Activated T-cell treated with anti-CD3 and anti-CD28 coated beads, Interleukin-2, amount 50 U/mL, for 24 hours (primary cell): ENCODE results near the gene SORBS2.

ENCODE experiments used
- DNase-seq: peaks from one replicate; pipeline ENCODE4 v3.0.0-alpha.2; 2020
- H3K27ac Mint-ChIP-seq: 2 replicates; pipeline ENCODE4 v1.8.0; 2020; ENCODE audit warnings: mild to moderate bottlenecking, mixed read lengths
- H3K27me3 Mint-ChIP-seq: 2 replicates; pipeline ENCODE4 v1.8.0; 2020; ENCODE audit warnings: mixed read lengths
- H3K36me3 Mint-ChIP-seq: 2 replicates; pipeline ENCODE4 v1.8.0; 2020; ENCODE audit warnings: low read depth, mixed read lengths
- H3K4me1 Mint-ChIP-seq: 2 replicates; pipeline ENCODE4 v1.8.0; 2020; ENCODE audit warnings: low read depth, mixed read lengths
- H3K4me3 Mint-ChIP-seq: 2 replicates; pipeline ENCODE4 v1.8.0; 2020; ENCODE audit warnings: mild to moderate bottlenecking, moderate library complexity, mixed read lengths
- H3K9me3 Mint-ChIP-seq: 2 replicates; pipeline ENCODE4 v1.8.0; 2020; ENCODE audit warnings: mixed read lengths

The SORBS2 gene

DNA sequence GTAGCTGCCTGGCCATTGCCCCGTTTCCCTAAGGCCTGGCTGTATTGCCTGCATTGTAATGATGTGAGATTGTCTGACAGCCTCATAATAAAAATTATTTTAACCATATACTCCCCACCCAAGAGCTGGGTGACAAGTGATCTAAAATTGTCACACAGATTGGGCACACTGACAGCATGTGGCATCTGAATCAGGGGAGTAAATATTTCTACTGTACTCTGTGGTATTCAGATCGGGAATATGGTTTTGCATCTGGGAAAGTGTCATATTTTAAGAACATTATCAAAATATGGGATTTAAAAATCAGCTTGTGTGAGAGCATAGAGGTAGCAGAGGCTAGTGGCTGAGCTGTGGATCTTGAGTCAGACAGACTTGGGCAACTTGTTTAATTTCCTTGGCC lies 140.9 kb downstream of the SORBS2 start:
- no peak for DNase-seq
- peaks cover 19% of the 10 kb centered on the region for H3K27me3 Mint-ChIP-seq
- H3K36me3 Mint-ChIP-seq = no peaks in the 10 kb centered on the region
- H3K27ac Mint-ChIP-seq = no peak overlapping the region
- no peaks in the 10 kb centered on the region for H3K4me1 Mint-ChIP-seq
- no peak overlapping the region for H3K4me3 Mint-ChIP-seq
- H3K9me3 Mint-ChIP-seq = no peaks in the 10 kb centered on the region

- Mint-ChIP-seq H3K4me3 (no peak overlapping the region), H3K9me3 (no peaks in the 10 kb centered on the region), H3K27me3 (peaks cover 13% of the 10 kb centered on the region), H3K27ac (no peak overlapping the region), H3K36me3 (no peaks in the 10 kb centered on the region), H3K4me1 (no peaks in the 10 kb centered on the region)
- DNase-seq = no peak
These were observed 142.7 kb downstream of the SORBS2 start for GRCh38 chr4:185669288-185669687.

GRCh38 chr4:185666156-185666555 lies 145.8 kb downstream of the SORBS2 start:
- no peak for DNase-seq
- H3K4me3 Mint-ChIP-seq = no peak overlapping the region
- H3K4me1 Mint-ChIP-seq = no peaks in the 10 kb centered on the region
- H3K9me3 Mint-ChIP-seq = no peaks in the 10 kb centered on the region
- no peaks in the 10 kb centered on the region for H3K36me3 Mint-ChIP-seq
- peaks cover 16% of the 10 kb centered on the region for H3K27me3 Mint-ChIP-seq
- H3K27ac Mint-ChIP-seq = no peak overlapping the region

DNA sequence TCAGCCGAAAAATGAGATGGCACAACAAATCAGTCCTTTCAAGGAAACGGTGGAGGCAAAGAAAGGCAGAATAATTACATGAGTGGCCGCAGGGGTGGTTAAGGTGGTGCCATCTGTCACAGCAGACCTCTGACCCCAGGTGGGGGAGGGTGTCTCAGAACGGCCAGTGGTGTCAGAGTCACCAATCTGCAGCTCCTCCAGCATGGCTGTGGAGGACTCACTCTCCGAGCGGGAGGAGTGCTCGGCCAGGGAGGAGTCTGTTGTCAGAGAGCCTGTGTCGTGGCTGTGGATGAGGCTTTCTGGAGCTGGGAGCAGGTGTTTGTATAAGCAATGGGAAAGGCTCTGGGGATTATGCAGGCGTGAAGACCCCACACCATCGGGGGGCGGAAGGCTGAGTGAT lies 146.3 kb downstream of the SORBS2 start:
- Mint-ChIP-seq H3K4me1 (no peaks in the 10 kb centered on the region), H3K4me3 (no peak overlapping the region), H3K27me3 (peaks cover 14% of the 10 kb centered on the region), H3K36me3 (no peaks in the 10 kb centered on the region), H3K27ac (no peak overlapping the region), H3K9me3 (no peaks in the 10 kb centered on the region)
- no peak for DNase-seq

DNA sequence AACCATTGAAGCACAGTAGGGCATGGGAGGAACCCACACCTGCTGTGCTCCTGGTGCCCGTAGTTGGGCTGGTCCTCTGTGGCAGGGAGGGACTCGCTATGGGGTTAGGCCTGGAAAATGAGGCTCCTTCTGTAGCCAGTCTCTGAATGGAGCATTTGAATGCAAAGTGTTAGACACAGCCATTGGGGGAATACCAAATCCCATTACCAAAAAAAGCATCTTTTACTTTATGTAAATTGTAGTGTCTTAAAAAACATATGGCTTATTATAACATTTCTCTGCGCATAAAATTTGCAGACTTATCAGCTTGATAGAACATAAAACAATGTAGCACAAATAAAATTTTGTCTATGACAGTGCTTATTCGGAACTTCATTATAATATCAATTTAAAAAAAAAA lies 147.5 kb downstream of the SORBS2 start:
- Mint-ChIP-seq H3K27ac (no peak overlapping the region), H3K4me1 (no peaks in the 10 kb centered on the region), H3K4me3 (no peak overlapping the region), H3K27me3 (peaks cover 15% of the 10 kb centered on the region), H3K36me3 (no peaks in the 10 kb centered on the region), H3K9me3 (no peaks in the 10 kb centered on the region)
- no peak for DNase-seq

GRCh38 chr4:185662030-185662778 lies 149.8 kb downstream of the SORBS2 start:
- Mint-ChIP-seq H3K27ac (no peak overlapping the region), H3K36me3 (no peaks in the 10 kb centered on the region), H3K9me3 (no peaks in the 10 kb centered on the region), H3K4me3 (no peak overlapping the region), H3K27me3 (peaks cover 10% of the 10 kb centered on the region), H3K4me1 (peaks cover 2% of the 10 kb centered on the region)
- no peak for DNase-seq

- Mint-ChIP-seq H3K27me3 (peaks cover 15% of the 10 kb centered on the region), H3K4me1 (peaks cover 2% of the 10 kb centered on the region), H3K4me3 (no peak overlapping the region), H3K9me3 (no peaks in the 10 kb centered on the region), H3K27ac (no peak overlapping the region), H3K36me3 (no peaks in the 10 kb centered on the region)
- DNase-seq = no peak
These were observed 151.7 kb downstream of the SORBS2 start for GRCh38 chr4:185660340-185660739.

DNA sequence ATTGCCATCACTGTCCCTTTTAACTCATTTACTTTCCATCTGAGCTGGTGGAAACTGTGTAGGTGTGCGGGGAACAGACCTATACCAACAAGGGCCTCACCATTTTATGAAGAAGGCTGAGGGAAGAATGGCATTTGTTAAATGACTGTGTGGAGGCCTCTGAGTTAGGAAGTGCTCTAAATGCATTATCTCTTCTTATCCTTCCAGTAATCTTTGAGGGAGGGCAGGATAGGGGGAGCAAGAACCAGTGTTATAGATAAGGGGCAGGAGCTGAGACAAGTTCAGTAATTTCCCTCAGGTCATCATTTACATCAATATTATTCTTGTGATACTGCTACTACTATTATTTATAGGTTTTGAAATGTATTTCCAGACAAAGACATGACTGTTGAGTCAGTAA lies 154.3 kb downstream of the SORBS2 start:
- Mint-ChIP-seq H3K9me3 (no peaks in the 10 kb centered on the region), H3K36me3 (no peaks in the 10 kb centered on the region), H3K4me3 (no peak overlapping the region), H3K4me1 (peaks cover 2% of the 10 kb centered on the region), H3K27me3 (peaks cover 15% of the 10 kb centered on the region), H3K27ac (no peak overlapping the region)
- no peak for DNase-seq

GRCh38 chr4:185657183-185657582 lies 154.8 kb downstream of the SORBS2 start:
- Mint-ChIP-seq H3K4me1 (peaks cover 2% of the 10 kb centered on the region), H3K9me3 (no peaks in the 10 kb centered on the region), H3K27ac (no peak overlapping the region), H3K36me3 (no peaks in the 10 kb centered on the region), H3K27me3 (peaks cover 15% of the 10 kb centered on the region), H3K4me3 (no peak overlapping the region)
- DNase-seq = no peak

- no peaks in the 10 kb centered on the region for H3K9me3 Mint-ChIP-seq
- peaks cover 2% of the 10 kb centered on the region for H3K4me1 Mint-ChIP-seq
- DNase-seq = no peak
- no peak overlapping the region for H3K27ac Mint-ChIP-seq
- H3K36me3 Mint-ChIP-seq = no peaks in the 10 kb centered on the region
- H3K4me3 Mint-ChIP-seq = no peak overlapping the region
- peaks cover 9% of the 10 kb centered on the region for H3K27me3 Mint-ChIP-seq
These were observed 155.5 kb downstream of the SORBS2 start for GRCh38 chr4:185656467-185656931.

DNA sequence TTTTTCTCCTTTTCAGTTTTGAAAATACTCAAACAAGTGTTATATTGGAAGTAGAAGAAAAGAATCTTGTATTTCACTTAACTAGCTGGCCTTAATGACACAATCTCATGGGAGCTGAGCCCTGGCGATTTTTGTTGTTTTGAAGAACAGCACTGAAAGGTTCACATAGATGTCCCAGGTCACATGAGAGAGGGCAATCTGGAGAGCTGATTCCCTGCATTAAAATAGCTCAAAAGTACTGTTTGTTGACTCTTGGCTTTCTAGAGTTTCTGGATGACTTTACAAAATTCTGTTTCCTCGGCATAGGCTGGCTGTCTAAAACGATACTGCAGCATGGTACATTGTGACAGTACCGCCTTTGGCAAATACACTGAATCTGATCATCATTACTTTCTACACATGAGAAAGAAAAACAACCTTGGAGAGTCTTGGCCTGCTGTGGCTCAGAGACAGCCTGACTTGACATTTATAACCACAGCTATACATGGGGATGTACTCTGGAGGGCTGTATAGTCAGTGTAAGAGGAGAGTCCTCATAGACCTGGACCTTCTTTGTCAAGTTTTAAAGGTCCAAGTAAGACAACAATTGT lies 156.9 kb downstream of the SORBS2 start:
- Mint-ChIP-seq H3K36me3 (no peaks in the 10 kb centered on the region), H3K27ac (no peak overlapping the region), H3K9me3 (no peaks in the 10 kb centered on the region), H3K4me1 (peaks cover 2% of the 10 kb centered on the region), H3K4me3 (no peak overlapping the region), H3K27me3 (peaks cover 7% of the 10 kb centered on the region)
- DNase-seq = no peak

GRCh38 chr4:185654311-185654710 lies 157.7 kb downstream of the SORBS2 start:
- H3K27me3 Mint-ChIP-seq = peaks cover 6% of the 10 kb centered on the region
- no peaks in the 10 kb centered on the region for H3K9me3 Mint-ChIP-seq
- H3K36me3 Mint-ChIP-seq = no peaks in the 10 kb centered on the region
- no peak overlapping the region for H3K4me3 Mint-ChIP-seq
- H3K27ac Mint-ChIP-seq = no peak overlapping the region
- peaks cover 2% of the 10 kb centered on the region for H3K4me1 Mint-ChIP-seq
- DNase-seq = no peak

DNA sequence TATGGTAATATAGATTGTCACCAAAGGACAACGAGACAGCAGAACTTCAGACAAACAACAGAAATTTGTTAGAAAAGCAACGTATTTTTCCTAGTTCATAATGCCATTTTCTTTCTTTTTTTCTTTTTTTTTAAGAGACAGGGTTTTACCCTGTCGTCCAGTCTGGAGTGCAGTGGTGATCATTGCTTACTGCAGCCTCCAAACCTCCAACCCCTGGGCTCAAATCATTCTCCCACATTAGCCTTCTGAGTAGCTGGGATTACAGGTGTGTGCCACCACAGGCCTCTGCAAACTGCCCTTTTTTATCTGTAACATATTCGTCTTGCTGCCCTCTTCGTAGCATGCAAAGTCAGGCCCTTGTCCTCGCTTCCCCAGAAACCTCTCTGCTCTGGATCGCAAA lies 160.1 kb downstream of the SORBS2 start:
- H3K4me1 Mint-ChIP-seq = no peaks in the 10 kb centered on the region
- no peak overlapping the region for H3K4me3 Mint-ChIP-seq
- peaks cover 11% of the 10 kb centered on the region for H3K27me3 Mint-ChIP-seq
- no peaks in the 10 kb centered on the region for H3K36me3 Mint-ChIP-seq
- H3K27ac Mint-ChIP-seq = no peak overlapping the region
- DNase-seq = no peak
- H3K9me3 Mint-ChIP-seq = no peaks in the 10 kb centered on the region

- no peaks in the 10 kb centered on the region for H3K9me3 Mint-ChIP-seq
- H3K4me1 Mint-ChIP-seq = no peaks in the 10 kb centered on the region
- H3K27me3 Mint-ChIP-seq = peaks cover 10% of the 10 kb centered on the region
- no peaks in the 10 kb centered on the region for H3K36me3 Mint-ChIP-seq
- no peak for DNase-seq
- no peak overlapping the region for H3K27ac Mint-ChIP-seq
- H3K4me3 Mint-ChIP-seq = no peak overlapping the region
These were observed 160.8 kb downstream of the SORBS2 start for GRCh38 chr4:185651137-185651677.

- no peak for DNase-seq
- Mint-ChIP-seq H3K4me1 (no peaks in the 10 kb centered on the region), H3K27ac (no peak overlapping the region), H3K36me3 (no peaks in the 10 kb centered on the region), H3K4me3 (no peak overlapping the region), H3K27me3 (peaks cover 18% of the 10 kb centered on the region), H3K9me3 (no peaks in the 10 kb centered on the region)
These were observed 163.4 kb downstream of the SORBS2 start for GRCh38 chr4:185648631-185649030.
